Adrenal gland (tissue), 5 donors: ENCODE data around the gene STIM1.

Experiments used
- CTCF ChIP-seq, 6 experiments: fragments of 450-650 bp in 4 of 6; fragments of 200-600 bp in 2 of 6; sonication (generic) in 1 of 6; IDR thresholded peaks; 1 replicate in 5 of 6; 2 replicates in 1 of 6; pipeline versions ENCODE4 v1.5.1 to v1.8.0; 2016 to 2021; ENCODE audit warnings: antibody characterized with exemption in 6 of 6, mild to moderate bottlenecking in 2 of 6, moderate library complexity in 1 of 6
- POLR2A ChIP-seq, 2 donors: fragments of 450-650 bp; IDR thresholded peaks; one replicate each; pipeline ENCODE4 v1.6.1; 2017; ENCODE audit warnings: antibody characterized with exemption in 2 of 2, mild to moderate bottlenecking in 2 of 2, moderate library complexity in 1 of 2
- donor health status: DM: no; HTN: no; CAD: no.

GRCh38 chr11:3853899-3854659 lies 1.4 kb upstream of the STIM1 start:
- no peak for TF ChIP-seq CTCF (IDR thresholded peaks at IDR 0.05)
- no peak for TF ChIP-seq POLR2A (IDR thresholded peaks at IDR 0.05)
